HTERT RPE-1 (cell line): ENCODE measurements around the gene TMPRSS9.

Source experiments
- in situ Hi-C: fragments of 300-500 bp; cut with MboI; formaldehyde crosslinking; loops from 4 replicates; pipeline ENCODE4 v1.14.3; 2020; ENCODE audit warnings: low sequenced_read_pairs

TMPRSS9 gene

GRCh38 chr19:2432131-2432848, 72.2 kb downstream of the TMPRSS9 start:
- in situ Hi-C loops, result no loop called here

GRCh38 chr19:2433854-2434253, 73.8 kb downstream of the TMPRSS9 start:
- in situ Hi-C loops, result no loop called here

GRCh38 chr19:2434267-2434666, 74.2 kb downstream of the TMPRSS9 start:
- in situ Hi-C loops, result no loop called here

- in situ Hi-C loops, result no loop called here
Measured at GRCh38 chr19:2434721-2435265, 74.7 kb downstream of the TMPRSS9 start.

GRCh38 chr19:2436384-2436783, 76.3 kb downstream of the TMPRSS9 start:
- in situ Hi-C loops, result no loop called here

- in situ Hi-C loops, result no loop called here
Measured at GRCh38 chr19:2436926-2437325, 76.9 kb downstream of the TMPRSS9 start.

- in situ Hi-C loops, result no loop called here
Measured at GRCh38 chr19:2438178-2438577, 78.1 kb downstream of the TMPRSS9 start.

GRCh38 chr19:2440515-2440914, 80.5 kb downstream of the TMPRSS9 start:
- in situ Hi-C loops, result no loop called here

GRCh38 chr19:2441096-2441752, 81.2 kb downstream of the TMPRSS9 start:
- in situ Hi-C loops, result no loop called here

GRCh38 chr19:2443116-2443784, 83.2 kb downstream of the TMPRSS9 start:
- in situ Hi-C loops, result no loop called here

GRCh38 chr19:2443785-2444182, 83.7 kb downstream of the TMPRSS9 start:
- in situ Hi-C loops, result no loop called here

GRCh38 chr19:2444251-2445002, 84.4 kb downstream of the TMPRSS9 start:
- in situ Hi-C loops, result no loop called here

- in situ Hi-C loops, result no loop called here
Measured at GRCh38 chr19:2446381-2446780, 86.3 kb downstream of the TMPRSS9 start.

- in situ Hi-C loops, result no loop called here
Measured at GRCh38 chr19:2449019-2449418, 89.0 kb downstream of the TMPRSS9 start.

GRCh38 chr19:2451138-2451537, 91.1 kb downstream of the TMPRSS9 start:
- in situ Hi-C loops, result no loop called here

GRCh38 chr19:2451741-2452140, 91.7 kb downstream of the TMPRSS9 start:
- in situ Hi-C loops, result no loop called here

- in situ Hi-C loops, result no loop called here
Measured at GRCh38 chr19:2453431-2454025, 93.5 kb downstream of the TMPRSS9 start.

- in situ Hi-C loops, result no loop called here
Measured at GRCh38 chr19:2454199-2454961, 94.3 kb downstream of the TMPRSS9 start.

GRCh38 chr19:2454962-2455850, 95.1 kb downstream of the TMPRSS9 start:
- in situ Hi-C loops, result no loop called here
